Adrenal gland (tissue), 5 donors: ENCODE measurements around the gene SNAI3.

Experiments
- CTCF ChIP-seq, 6 experiments: fragments of 450-650 bp in 4 of 6; fragments of 200-600 bp in 2 of 6; sonication (generic) in 1 of 6; IDR thresholded peaks; 1 replicate in 5 of 6; 2 replicates in 1 of 6; pipeline versions ENCODE4 v1.5.1 to v1.8.0; 2016 to 2021; ENCODE audit warnings: antibody characterized with exemption in 6 of 6, mild to moderate bottlenecking in 2 of 6, moderate library complexity in 1 of 6
- POLR2A ChIP-seq, 2 donors: fragments of 450-650 bp; IDR thresholded peaks; one replicate each; pipeline ENCODE4 v1.6.1; 2017; ENCODE audit warnings: antibody characterized with exemption in 2 of 2, mild to moderate bottlenecking in 2 of 2, moderate library complexity in 1 of 2
- donor health status: DM: no; HTN: no; CAD: no.

- TF ChIP-seq POLR2A (IDR thresholded peaks at IDR 0.05) (no peak), CTCF (IDR thresholded peaks at IDR 0.05) (no peak)
Measured at GRCh38 chr16:88721815-88722755, 35.8 kb upstream of the SNAI3 start.
